ENCODE results near the gene PIH1D1.

GRCh38 chr19:49455773-49456172, 4.2 kb upstream of the PIH1D1 start:
- TF ChIP-seq EZH2 (IDR thresholded peaks at IDR 0.05; ENCODE audit: borderline replicate concordance, insufficient read depth, low read length, poor library complexity, severe bottlenecking) (no peak), CTCF (IDR thresholded peaks at IDR 0.05; ENCODE audit: poor library complexity, severe bottlenecking) (no peak), POLR2AphosphoS5 (IDR thresholded peaks at IDR 0.05) (no peak)
